Liver (tissue), 9 donors: ENCODE measurements around the gene RANBP3. TPM values are rescaled to one million over a fixed set of nuclear protein-coding genes. Genes with fewer than 3 reads are reported as not detected.

Experiments used
- DNase-seq: peaks from one replicate; pipeline ENCODE4 v3.0.0-alpha.2; 2017; ENCODE audit warnings: low spot score
- H3K27ac ChIP-seq, 2 donors: one replicate each; pipeline ENCODE4 v1.7.0; 2013; ENCODE audit warnings: inconsistent platforms in 2 of 2, low read length in 2 of 2, control low read depth in 1 of 2, low read depth in 1 of 2, mild to moderate bottlenecking in 1 of 2
- H3K27me3 ChIP-seq, 4 donors: one replicate each; pipeline versions ENCODE4 v1.6.1 to v1.7.0; 2013; ENCODE audit warnings: low read length in 3 of 4, inconsistent platforms in 1 of 4, mild to moderate bottlenecking in 1 of 4, moderate library complexity in 1 of 4; ENCODE audit not compliant: control insufficient read depth in 4 of 4, insufficient read depth in 4 of 4
- H3K36me3 ChIP-seq, 4 donors: one replicate each; pipeline versions ENCODE4 v1.6.1 to v1.7.0; 2013; ENCODE audit warnings: low read length in 3 of 4, mild to moderate bottlenecking in 3 of 4, low read depth in 1 of 4, moderate library complexity in 1 of 4; ENCODE audit not compliant: control insufficient read depth in 4 of 4, insufficient read depth in 3 of 4
- H3K4me1 ChIP-seq, 4 donors: one replicate each; pipeline versions ENCODE4 v1.6.1 to v1.7.0; 2013; ENCODE audit warnings: low read length in 3 of 4, mild to moderate bottlenecking in 3 of 4, moderate library complexity in 1 of 4; ENCODE audit not compliant: control insufficient read depth in 4 of 4, insufficient read depth in 4 of 4
- H3K4me3 ChIP-seq, 3 donors: one replicate each; pipeline versions ENCODE4 v1.6.1 to v1.7.0; 2013; ENCODE audit warnings: low read length in 3 of 3, control low read depth in 1 of 3, low read depth in 1 of 3, mild to moderate bottlenecking in 1 of 3
- H3K9ac ChIP-seq, 2 donors: one replicate each; pipeline ENCODE4 v1.7.0; 2013; ENCODE audit warnings: low read length in 2 of 2, mild to moderate bottlenecking in 2 of 2, moderate library complexity in 2 of 2, control low read depth in 1 of 2, low read depth in 1 of 2
- H3K9me3 ChIP-seq, 4 donors: one replicate each; pipeline versions ENCODE4 v1.6.1 to v1.7.0; 2013; ENCODE audit warnings: low read length in 3 of 4; ENCODE audit not compliant: control insufficient read depth in 4 of 4
- EGR1 ChIP-seq, 2 donors: IDR thresholded peaks; 2 replicates each; pipeline ENCODE4 v1.6.1; 2016 to 2018; ENCODE audit warnings: antibody characterized with exemption in 2 of 2, low read depth in 2 of 2
- FOXA1 ChIP-seq: IDR thresholded peaks from 2 replicates; pipeline ENCODE4 v1.6.1; 2016; ENCODE audit warnings: antibody characterized with exemption
- FOXA2 ChIP-seq: IDR thresholded peaks from 2 replicates; pipeline ENCODE4 v1.6.1; 2016; ENCODE audit warnings: antibody characterized with exemption
- GABPA ChIP-seq, 2 donors: IDR thresholded peaks in 1 of 2; conservative IDR thresholded peaks in 1 of 2; 2 replicates each; pipeline ENCODE4 v1.6.1; 2016; ENCODE audit warnings: antibody characterized with exemption in 2 of 2, mild to moderate bottlenecking in 1 of 2, moderate library complexity in 1 of 2
- HNF4A ChIP-seq, 2 donors: conservative IDR thresholded peaks; 2 replicates each; pipeline ENCODE4 v1.6.1; 2016; ENCODE audit warnings: antibody characterized with exemption in 2 of 2, mild to moderate bottlenecking in 2 of 2
- HNF4G ChIP-seq: IDR thresholded peaks from 2 replicates; pipeline ENCODE4 v1.6.1; 2016; ENCODE audit warnings: antibody characterized with exemption
- JUND ChIP-seq, 2 donors: IDR thresholded peaks; 2 replicates each; pipeline ENCODE4 v1.6.1; 2016; ENCODE audit warnings: antibody characterized with exemption in 2 of 2
- MAX ChIP-seq: IDR thresholded peaks from 2 replicates; pipeline ENCODE4 v1.6.1; 2016; ENCODE audit warnings: antibody characterized with exemption
- RAD21 ChIP-seq, 2 donors: IDR thresholded peaks; 2 replicates each; pipeline ENCODE4 v1.6.1; 2016; ENCODE audit warnings: antibody characterized with exemption in 2 of 2, mild to moderate bottlenecking in 2 of 2
- REST ChIP-seq: IDR thresholded peaks from 2 replicates; pipeline ENCODE4 v1.6.1; 2016; ENCODE audit warnings: antibody characterized with exemption, mild to moderate bottlenecking
- RXRA ChIP-seq, 2 donors: IDR thresholded peaks; 2 replicates each; pipeline ENCODE4 v1.6.1; 2017 to 2018; ENCODE audit warnings: antibody characterized with exemption in 2 of 2, mild to moderate bottlenecking in 1 of 2
- SP1 ChIP-seq: IDR thresholded peaks from 2 replicates; pipeline ENCODE4 v1.6.1; 2018; ENCODE audit warnings: antibody characterized with exemption, mild to moderate bottlenecking
- YY1 ChIP-seq: IDR thresholded peaks from 2 replicates; pipeline ENCODE4 v1.6.1; 2016; ENCODE audit warnings: antibody characterized with exemption, mild to moderate bottlenecking
- WGBS: extraction: QIAGEN DNeasy Blood & Tissue Kit; methylation state at CpG from one replicate; pipeline ENCODE4 v1.1.7; 2013; 5-methylcytosine and 5-hydroxymethylcytosine counted together
- polyA plus RNA-seq, 2 donors: library from polyadenylated mRNA; stranded (reverse) in 1 of 2; unstranded in 1 of 2; fragments of 200-250 nt in 1 of 2; fragments of >200 nt in 1 of 2; fragmentation: Nextera tagmentation in 1 of 2; extraction: Ambion mirVana in 1 of 2; gene quantifications; one replicate each; pipeline versions ENCODE4 v1.2.1 to v1.2.3, GENCODE V29; 2013 to 2015
- total RNA-seq, 2 donors: library from RNA; depleted of rRNA; stranded (reverse); fragments of >200 nt; gene quantifications; one replicate each; pipeline ENCODE4 v1.2.3, GENCODE V29; 2014
- TF ChIP-seq, protein P1 (sequence below): IDR thresholded peaks from 2 replicates; pipeline ENCODE4 v1.6.1; 2016; ENCODE audit warnings: antibody characterized with exemption
- TF ChIP-seq, protein P2 (sequence below): IDR thresholded peaks from 2 replicates; pipeline ENCODE4 v1.6.1; 2016; ENCODE audit warnings: antibody characterized with exemption
- TF ChIP-seq, protein P3 (sequence below): fragments of 150-350 bp; IDR thresholded peaks from 2 replicates; pipeline ENCODE4 v1.5.1; 2017; ENCODE audit warnings: improper control_type of control experiment, low read depth, low read length; ENCODE audit not compliant: missing input control
- donor health status: healthy.
- donor health status: healthy.
- donor health status: healthy.
- donor health status: healthy.
- donor health status: healthy.

Gene RANBP3
- total and polyA plus RNA-seq, 4 donors = 10.0 to 23.3 (median 20.7) TPM

DNA sequence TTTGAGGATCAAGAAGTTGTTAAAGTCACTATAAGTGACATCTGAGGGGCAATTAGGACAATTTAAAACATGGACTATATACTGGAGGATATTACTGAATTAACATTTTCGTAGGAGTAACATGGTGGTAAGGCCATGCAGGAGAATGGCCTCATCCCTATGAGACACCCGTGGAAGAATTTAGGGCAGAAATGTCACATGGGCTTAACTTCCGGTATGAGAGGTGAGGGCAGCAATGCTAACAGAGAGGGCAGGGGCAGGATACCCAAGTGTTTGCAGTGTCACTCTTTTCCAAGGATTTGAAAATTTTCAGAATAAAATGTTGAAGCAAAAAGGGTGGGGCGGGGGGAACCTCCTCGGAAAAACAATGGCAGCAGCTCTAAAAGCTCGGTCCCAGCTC, 23.6 kb downstream of the RANBP3 start:
- no peak overlapping the region for H3K9ac ChIP-seq
- no peaks in the 10 kb centered on the region for H3K27me3 ChIP-seq
- DNase-seq = no peak
- H3K27ac ChIP-seq = peak overlapping the region; percentile 11 to 39
- peaks cover 0 to 4% (median 0%) of the 10 kb centered on the region in 4 donors for H3K36me3 ChIP-seq
- H3K9me3 ChIP-seq = no peaks in the 10 kb centered on the region
- H3K4me1 ChIP-seq = peaks cover 18 to 69% (median 42%) of the 10 kb centered on the region in 4 donors
- 60% methylated on average over 6 of the region's 6 CpGs for WGBS
- TF ChIP-seq HNF4A (conservative IDR thresholded peaks at IDR 0.05) (no peak), REST (no peak), HNF4G (no peak), FOXA1 (no peak), SP1 (no peak), EGR1 (IDR thresholded peaks at IDR 0.05; ENCODE audit: low read depth in 2 of 2) (no peak), GABPA (IDR thresholded peaks at IDR 0.05 in 1 of 2, conservative IDR thresholded peaks at IDR 0.05 in 1 of 2) (no peak), RAD21 (IDR thresholded peaks at IDR 0.05) (no peak), FOXA2 (no peak), MAX (no peak), JUND (IDR thresholded peaks at IDR 0.05) (no peak)
- TF ChIP-seq, protein P1, sequence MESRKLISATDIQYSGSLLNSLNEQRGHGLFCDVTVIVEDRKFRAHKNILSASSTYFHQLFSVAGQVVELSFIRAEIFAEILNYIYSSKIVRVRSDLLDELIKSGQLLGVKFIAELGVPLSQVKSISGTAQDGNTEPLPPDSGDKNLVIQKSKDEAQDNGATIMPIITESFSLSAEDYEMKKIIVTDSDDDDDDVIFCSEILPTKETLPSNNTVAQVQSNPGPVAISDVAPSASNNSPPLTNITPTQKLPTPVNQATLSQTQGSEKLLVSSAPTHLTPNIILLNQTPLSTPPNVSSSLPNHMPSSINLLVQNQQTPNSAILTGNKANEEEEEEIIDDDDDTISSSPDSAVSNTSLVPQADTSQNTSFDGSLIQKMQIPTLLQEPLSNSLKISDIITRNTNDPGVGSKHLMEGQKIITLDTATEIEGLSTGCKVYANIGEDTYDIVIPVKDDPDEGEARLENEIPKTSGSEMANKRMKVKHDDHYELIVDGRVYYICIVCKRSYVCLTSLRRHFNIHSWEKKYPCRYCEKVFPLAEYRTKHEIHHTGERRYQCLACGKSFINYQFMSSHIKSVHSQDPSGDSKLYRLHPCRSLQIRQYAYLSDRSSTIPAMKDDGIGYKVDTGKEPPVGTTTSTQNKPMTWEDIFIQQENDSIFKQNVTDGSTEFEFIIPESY = no peak
- TF ChIP-seq, protein P2, sequence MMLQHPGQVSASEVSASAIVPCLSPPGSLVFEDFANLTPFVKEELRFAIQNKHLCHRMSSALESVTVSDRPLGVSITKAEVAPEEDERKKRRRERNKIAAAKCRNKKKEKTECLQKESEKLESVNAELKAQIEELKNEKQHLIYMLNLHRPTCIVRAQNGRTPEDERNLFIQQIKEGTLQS = no peak
- TF ChIP-seq, protein P3, sequence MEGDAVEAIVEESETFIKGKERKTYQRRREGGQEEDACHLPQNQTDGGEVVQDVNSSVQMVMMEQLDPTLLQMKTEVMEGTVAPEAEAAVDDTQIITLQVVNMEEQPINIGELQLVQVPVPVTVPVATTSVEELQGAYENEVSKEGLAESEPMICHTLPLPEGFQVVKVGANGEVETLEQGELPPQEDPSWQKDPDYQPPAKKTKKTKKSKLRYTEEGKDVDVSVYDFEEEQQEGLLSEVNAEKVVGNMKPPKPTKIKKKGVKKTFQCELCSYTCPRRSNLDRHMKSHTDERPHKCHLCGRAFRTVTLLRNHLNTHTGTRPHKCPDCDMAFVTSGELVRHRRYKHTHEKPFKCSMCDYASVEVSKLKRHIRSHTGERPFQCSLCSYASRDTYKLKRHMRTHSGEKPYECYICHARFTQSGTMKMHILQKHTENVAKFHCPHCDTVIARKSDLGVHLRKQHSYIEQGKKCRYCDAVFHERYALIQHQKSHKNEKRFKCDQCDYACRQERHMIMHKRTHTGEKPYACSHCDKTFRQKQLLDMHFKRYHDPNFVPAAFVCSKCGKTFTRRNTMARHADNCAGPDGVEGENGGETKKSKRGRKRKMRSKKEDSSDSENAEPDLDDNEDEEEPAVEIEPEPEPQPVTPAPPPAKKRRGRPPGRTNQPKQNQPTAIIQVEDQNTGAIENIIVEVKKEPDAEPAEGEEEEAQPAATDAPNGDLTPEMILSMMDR = no peak
- no peak overlapping the region for H3K4me3 ChIP-seq

- peaks cover 0 to 4% (median 0%) of the 10 kb centered on the region in 4 donors for H3K36me3 ChIP-seq
- DNase-seq = no peak
- no peaks in the 10 kb centered on the region for H3K9me3 ChIP-seq
- peak overlapping the region; percentile 3 to 39 for H3K27ac ChIP-seq
- no peak overlapping the region for H3K4me3 ChIP-seq
- no peak overlapping the region for H3K9ac ChIP-seq
- no peaks in the 10 kb centered on the region for H3K27me3 ChIP-seq
- 80% methylated on average over 17 of the region's 17 CpGs for WGBS
- peaks cover 13 to 69% (median 46%) of the 10 kb centered on the region in 4 donors for H3K4me1 ChIP-seq
- TF ChIP-seq RXRA (IDR thresholded peaks at IDR 0.05) = no peak
- no peak for TF ChIP-seq FOXA1
- TF ChIP-seq GABPA (IDR thresholded peaks at IDR 0.05 in 1 of 2, conservative IDR thresholded peaks at IDR 0.05 in 1 of 2) = no peak
- TF ChIP-seq HNF4A (conservative IDR thresholded peaks at IDR 0.05) = no peak
- TF ChIP-seq MAX = no peak
- TF ChIP-seq FOXA2 = no peak
- no peak for TF ChIP-seq HNF4G
- no peak for TF ChIP-seq YY1
- TF ChIP-seq REST = no peak
- TF ChIP-seq EGR1 (IDR thresholded peaks at IDR 0.05; ENCODE audit: low read depth in 2 of 2) = no peak
- TF ChIP-seq, protein P2 = no peak
Measured at GRCh38 chr19:5953680-5954213, 24.2 kb downstream of the RANBP3 start.
